ENCODE measurements around the gene TRIM33.
A peak's percentile ranks its signal among the peaks of the same experiment; 100 is the strongest.

TRIM33 gene

GRCh38 chr1:114517348-114517747 lies 6.3 kb upstream of the TRIM33 start:
- no peaks in the 10 kb centered on the region for H3K27me3 ChIP-seq (ENCODE audit: insufficient read depth, low read length)
- peaks cover 1% of the 10 kb centered on the region for H3K79me2 ChIP-seq (ENCODE audit: control insufficient read depth, insufficient read depth, low read length, poor library complexity)
- no CpG with 5 or more reads among the region's 2 CpGs for WGBS (ENCODE audit: extremely low coverage, insufficient coverage, insufficient read length)
- H2BK120ac ChIP-seq (ENCODE audit: insufficient read depth, low read length, poor library complexity), result no peak overlapping the region
- peak; percentile 89 to 92 for DNase-seq
- H3K4me1 ChIP-seq (ENCODE audit: control insufficient read depth in 1 of 2, insufficient read depth in 2 of 2, low read length in 2 of 2), result peaks cover 2 to 16% of the 10 kb centered on the region in 2 experiments
- no peak overlapping the region for H3K4me2 ChIP-seq (ENCODE audit: low read length)
- no peak overlapping the region for H2AFZ ChIP-seq (ENCODE audit: insufficient read depth, low read length, poor library complexity)
- no peak overlapping the region for H3K9ac ChIP-seq (ENCODE audit: low read length)
- no peak overlapping the region for H2BK12ac ChIP-seq (ENCODE audit: low read length)
- no peak overlapping the region for H3K4ac ChIP-seq (ENCODE audit: low read depth, low read length)
- H3K18ac ChIP-seq (ENCODE audit: low read length), result no peak overlapping the region
- H4K12ac ChIP-seq (ENCODE audit: low read depth, low read length), result no peak overlapping the region
- H2BK5ac ChIP-seq (ENCODE audit: low read depth, low read length, poor library complexity), result no peak overlapping the region
- H2AK5ac ChIP-seq (ENCODE audit: low read length), result no peak overlapping the region
- H3K79me1 ChIP-seq (ENCODE audit: low read length), result peaks cover 11% of the 10 kb centered on the region
- peaks cover 4% of the 10 kb centered on the region for H3K9me3 ChIP-seq (ENCODE audit: insufficient read depth, low read depth, low read length)
- no peaks in the 10 kb centered on the region for H3K36me3 ChIP-seq (ENCODE audit: control insufficient read depth in 1 of 2, insufficient read depth in 2 of 2, low read length in 2 of 2)
- H4K8ac ChIP-seq (ENCODE audit: low read depth, low read length), result no peak overlapping the region
- no peak overlapping the region for H3K14ac ChIP-seq (ENCODE audit: low read length)
- H3K23ac ChIP-seq (ENCODE audit: low read length), result no peak overlapping the region
- no peak overlapping the region for H4K91ac ChIP-seq (ENCODE audit: low read depth, low read length)
- no peak overlapping the region for H3K4me3 ChIP-seq (ENCODE audit: low read depth, low read length)
- peak overlapping the region; percentile 84 for H3K27ac ChIP-seq (ENCODE audit: low read depth, low read length)

GRCh38 chr1:114512595-114513280 lies 1.7 kb upstream of the TRIM33 start:
- Histone ChIP-seq H3K9ac (ENCODE audit: low read length) (no peak overlapping the region), H2AK5ac (ENCODE audit: low read length) (no peak overlapping the region), H3K79me1 (ENCODE audit: low read length) (peaks cover 24% of the 10 kb centered on the region), H3K18ac (ENCODE audit: low read length) (peak overlapping the region; percentile 37), H4K8ac (ENCODE audit: low read depth, low read length) (peak overlapping the region; percentile 78), H3K4me1 (ENCODE audit: control insufficient read depth in 1 of 2, insufficient read depth in 2 of 2, low read length in 2 of 2) (peaks cover 8 to 11% of the 10 kb centered on the region in 2 experiments), H3K23ac (ENCODE audit: low read length) (no peak overlapping the region), H3K4me3 (ENCODE audit: low read depth, low read length) (no peak overlapping the region), H2BK12ac (ENCODE audit: low read length) (no peak overlapping the region), H3K27ac (ENCODE audit: low read depth, low read length) (peak overlapping the region; percentile 10), H3K79me2 (ENCODE audit: control insufficient read depth, insufficient read depth, low read length, poor library complexity) (peaks cover 22% of the 10 kb centered on the region), H3K4ac (ENCODE audit: low read depth, low read length) (no peak overlapping the region), H3K14ac (ENCODE audit: low read length) (no peak overlapping the region), H4K91ac (ENCODE audit: low read depth, low read length) (peak overlapping the region; percentile 56), H3K36me3 (ENCODE audit: control insufficient read depth in 1 of 2, insufficient read depth in 2 of 2, low read length in 2 of 2) (no peaks in the 10 kb centered on the region), H2BK5ac (ENCODE audit: low read depth, low read length, poor library complexity) (peak overlapping the region; percentile 4), H3K4me2 (ENCODE audit: low read length) (no peak overlapping the region), H4K12ac (ENCODE audit: low read depth, low read length) (no peak overlapping the region), H2AFZ (ENCODE audit: insufficient read depth, low read length, poor library complexity) (no peak overlapping the region), H3K9me3 (ENCODE audit: insufficient read depth, low read depth, low read length) (peaks cover 6% of the 10 kb centered on the region), H3K27me3 (ENCODE audit: insufficient read depth, low read length) (no peaks in the 10 kb centered on the region), H2BK120ac (ENCODE audit: insufficient read depth, low read length, poor library complexity) (peak overlapping the region; percentile 65)
- WGBS (ENCODE audit: extremely low coverage, insufficient coverage, insufficient read length), result no CpG with 5 or more reads among the region's 11 CpGs
- DNase-seq, result no peak

- peaks cover 14 to 16% of the 10 kb centered on the region in 2 experiments for H3K4me1 ChIP-seq (ENCODE audit: control insufficient read depth in 1 of 2, insufficient read depth in 2 of 2, low read length in 2 of 2)
- peak overlapping the region; percentile 81 for H2AFZ ChIP-seq (ENCODE audit: insufficient read depth, low read length, poor library complexity)
- no peak overlapping the region for H3K23ac ChIP-seq (ENCODE audit: low read length)
- no CpG with 5 or more reads among the region's 71 CpGs for WGBS (ENCODE audit: extremely low coverage, insufficient coverage, insufficient read length)
- peak overlapping the region; percentile 97 for H2BK5ac ChIP-seq (ENCODE audit: low read depth, low read length, poor library complexity)
- H3K27me3 ChIP-seq (ENCODE audit: insufficient read depth, low read length), result no peaks in the 10 kb centered on the region
- H4K8ac ChIP-seq (ENCODE audit: low read depth, low read length), result peak overlapping the region; percentile 92
- peak overlapping the region; percentile 98 for H3K14ac ChIP-seq (ENCODE audit: low read length)
- H2BK120ac ChIP-seq (ENCODE audit: insufficient read depth, low read length, poor library complexity), result peak overlapping the region; percentile 91
- peak overlapping the region; percentile 95 for H3K27ac ChIP-seq (ENCODE audit: low read depth, low read length)
- peak overlapping the region; percentile 88 for H4K12ac ChIP-seq (ENCODE audit: low read depth, low read length)
- peak overlapping the region; percentile 99 for H2AK5ac ChIP-seq (ENCODE audit: low read length)
- H4K91ac ChIP-seq (ENCODE audit: low read depth, low read length), result peak overlapping the region; percentile 91
- peak overlapping the region; percentile 94 for H3K4me3 ChIP-seq (ENCODE audit: low read depth, low read length)
- peaks cover 26% of the 10 kb centered on the region for H3K79me2 ChIP-seq (ENCODE audit: control insufficient read depth, insufficient read depth, low read length, poor library complexity)
- peak overlapping the region; percentile 99 for H3K4ac ChIP-seq (ENCODE audit: low read depth, low read length)
- peaks cover 2% of the 10 kb centered on the region for H3K9me3 ChIP-seq (ENCODE audit: insufficient read depth, low read depth, low read length)
- H3K9ac ChIP-seq (ENCODE audit: low read length), result peak overlapping the region; percentile 95
- DNase-seq, result peak; percentile 74 to 76
- H3K4me2 ChIP-seq (ENCODE audit: low read length), result peak overlapping the region; percentile 74
- peaks cover 22% of the 10 kb centered on the region for H3K79me1 ChIP-seq (ENCODE audit: low read length)
- H3K36me3 ChIP-seq (ENCODE audit: control insufficient read depth in 1 of 2, insufficient read depth in 2 of 2, low read length in 2 of 2), result peaks cover 0 to 2% of the 10 kb centered on the region in 2 experiments
- peak overlapping the region; percentile 51 for H2BK12ac ChIP-seq (ENCODE audit: low read length)
- peak overlapping the region; percentile 96 for H3K18ac ChIP-seq (ENCODE audit: low read length)
Observed at GRCh38 chr1:114510274-114511031, 550 bp downstream of the TRIM33 start.

GRCh38 chr1:114509596-114510273 lies 1.3 kb downstream of the TRIM33 start:
- Histone ChIP-seq H3K4me2 (ENCODE audit: low read length) (peak overlapping the region; percentile 74), H2BK120ac (ENCODE audit: insufficient read depth, low read length, poor library complexity) (no peak overlapping the region), H4K12ac (ENCODE audit: low read depth, low read length) (no peak overlapping the region), H2BK12ac (ENCODE audit: low read length) (no peak overlapping the region), H2AFZ (ENCODE audit: insufficient read depth, low read length, poor library complexity) (peak overlapping the region; percentile 4), H2AK5ac (ENCODE audit: low read length) (no peak overlapping the region), H4K8ac (ENCODE audit: low read depth, low read length) (peak overlapping the region; percentile 92), H4K91ac (ENCODE audit: low read depth, low read length) (peak overlapping the region; percentile 91), H3K18ac (ENCODE audit: low read length) (peak overlapping the region; percentile 96), H3K27ac (ENCODE audit: low read depth, low read length) (peak overlapping the region; percentile 95), H3K36me3 (ENCODE audit: control insufficient read depth in 1 of 2, insufficient read depth in 2 of 2, low read length in 2 of 2) (peaks cover 0 to 2% of the 10 kb centered on the region in 2 experiments), H3K4me1 (ENCODE audit: control insufficient read depth in 1 of 2, insufficient read depth in 2 of 2, low read length in 2 of 2) (peaks cover 16 to 17% of the 10 kb centered on the region in 2 experiments), H3K9me3 (ENCODE audit: insufficient read depth, low read depth, low read length) (peaks cover 2% of the 10 kb centered on the region), H3K9ac (ENCODE audit: low read length) (peak overlapping the region; percentile 95), H3K23ac (ENCODE audit: low read length) (peak overlapping the region; percentile 16), H3K79me1 (ENCODE audit: low read length) (peaks cover 22% of the 10 kb centered on the region), H3K4ac (ENCODE audit: low read depth, low read length) (peak overlapping the region; percentile 99), H3K79me2 (ENCODE audit: control insufficient read depth, insufficient read depth, low read length, poor library complexity) (peaks cover 26% of the 10 kb centered on the region), H3K14ac (ENCODE audit: low read length) (peak overlapping the region; percentile 98), H3K4me3 (ENCODE audit: low read depth, low read length) (peak overlapping the region; percentile 94), H3K27me3 (ENCODE audit: insufficient read depth, low read length) (no peaks in the 10 kb centered on the region), H2BK5ac (ENCODE audit: low read depth, low read length, poor library complexity) (peak overlapping the region; percentile 97)
- peak in 1 of 2 donors; percentile 20 for DNase-seq
- WGBS (ENCODE audit: extremely low coverage, insufficient coverage, insufficient read length), result no CpG with 5 or more reads among the region's 9 CpGs
